Fibroblast of peridontal ligament (primary cell): ENCODE data around the gene XXYLT1.
A peak's percentile ranks its signal among the peaks of the same experiment; 100 is the strongest.

ENCODE experiments used
- DNase-seq: peaks from one replicate; pipeline ENCODE4 v3.0.0-alpha.2; 2010; ENCODE audit errors: extremely low read depth

XXYLT1 gene

DNA sequence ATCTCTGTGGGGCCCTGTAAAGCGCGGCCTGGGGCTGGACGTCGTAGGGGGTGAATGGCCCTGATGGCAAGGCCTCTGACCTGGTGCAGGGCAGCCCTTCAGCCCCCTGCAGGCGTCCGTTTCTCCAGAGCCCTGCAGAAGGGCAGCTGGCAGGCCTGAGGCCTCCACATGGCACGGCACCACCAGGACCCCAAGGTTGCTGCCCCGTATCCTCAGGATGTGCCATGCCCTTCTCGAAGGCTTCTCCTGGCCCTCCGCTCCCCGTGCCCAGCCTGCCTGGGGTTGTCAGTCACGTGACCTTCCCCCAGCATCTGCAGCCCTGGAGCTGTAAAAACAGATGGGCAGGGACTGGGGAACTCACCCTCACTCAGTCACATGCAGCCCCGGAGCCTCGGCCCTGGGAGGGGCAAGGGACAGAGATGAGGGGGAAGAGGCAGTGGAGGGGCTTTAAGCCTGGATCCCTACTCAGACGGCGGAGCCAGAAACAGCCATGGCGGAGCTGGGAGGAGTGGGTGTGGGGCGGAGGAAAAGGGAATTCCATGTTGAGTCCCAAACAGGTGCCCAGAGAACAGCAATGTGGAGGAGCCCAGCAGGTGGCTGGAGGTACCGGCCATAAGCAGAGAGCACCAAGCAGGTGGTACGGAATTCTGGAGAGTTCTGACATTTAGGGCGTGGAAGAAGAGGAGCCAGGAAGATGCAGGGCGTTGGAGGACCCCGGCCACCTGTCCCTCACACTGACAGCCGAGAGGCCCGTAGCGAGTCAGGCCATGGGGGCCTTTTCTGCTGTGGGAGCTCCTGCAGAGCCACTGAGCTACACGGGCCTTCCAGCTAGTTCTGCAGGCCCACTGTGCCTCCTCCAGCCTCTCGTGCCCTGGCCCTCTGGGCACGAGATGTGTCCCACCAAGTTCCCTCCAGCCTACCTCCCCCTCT, 193.1 kb downstream of the XXYLT1 start:
- no peak for DNase-seq

DNA sequence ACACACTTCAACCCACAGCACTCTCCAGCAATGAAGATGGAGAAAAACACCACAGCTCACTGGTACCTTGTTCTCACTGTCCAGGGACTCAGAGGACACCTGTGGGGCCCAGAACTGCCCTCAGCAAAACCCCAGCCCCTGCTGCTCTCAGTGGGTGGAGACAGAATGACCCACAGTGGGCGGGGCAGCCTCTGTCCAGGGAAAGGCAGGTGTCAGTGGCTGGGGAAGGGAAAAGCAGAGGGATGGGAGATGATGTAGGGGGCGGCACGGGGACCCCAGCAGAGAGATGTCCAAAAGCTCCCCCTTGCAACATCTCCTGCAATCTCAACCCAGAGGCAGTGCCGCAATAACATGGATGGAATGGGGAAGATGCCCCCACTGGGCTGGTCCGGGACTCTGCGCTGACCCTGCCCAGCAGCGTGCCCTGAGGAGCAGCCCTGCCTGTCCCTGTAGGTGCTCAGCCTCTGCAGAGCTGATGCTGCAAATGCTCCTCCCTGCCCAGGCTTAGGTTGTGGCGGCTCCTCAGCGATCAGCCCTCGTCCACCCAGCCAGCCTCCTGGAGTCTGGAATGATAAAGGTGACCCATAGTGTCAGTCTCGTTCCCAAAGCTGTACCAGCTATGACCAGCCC, 193.9 kb downstream of the XXYLT1 start:
- no peak for DNase-seq

DNA sequence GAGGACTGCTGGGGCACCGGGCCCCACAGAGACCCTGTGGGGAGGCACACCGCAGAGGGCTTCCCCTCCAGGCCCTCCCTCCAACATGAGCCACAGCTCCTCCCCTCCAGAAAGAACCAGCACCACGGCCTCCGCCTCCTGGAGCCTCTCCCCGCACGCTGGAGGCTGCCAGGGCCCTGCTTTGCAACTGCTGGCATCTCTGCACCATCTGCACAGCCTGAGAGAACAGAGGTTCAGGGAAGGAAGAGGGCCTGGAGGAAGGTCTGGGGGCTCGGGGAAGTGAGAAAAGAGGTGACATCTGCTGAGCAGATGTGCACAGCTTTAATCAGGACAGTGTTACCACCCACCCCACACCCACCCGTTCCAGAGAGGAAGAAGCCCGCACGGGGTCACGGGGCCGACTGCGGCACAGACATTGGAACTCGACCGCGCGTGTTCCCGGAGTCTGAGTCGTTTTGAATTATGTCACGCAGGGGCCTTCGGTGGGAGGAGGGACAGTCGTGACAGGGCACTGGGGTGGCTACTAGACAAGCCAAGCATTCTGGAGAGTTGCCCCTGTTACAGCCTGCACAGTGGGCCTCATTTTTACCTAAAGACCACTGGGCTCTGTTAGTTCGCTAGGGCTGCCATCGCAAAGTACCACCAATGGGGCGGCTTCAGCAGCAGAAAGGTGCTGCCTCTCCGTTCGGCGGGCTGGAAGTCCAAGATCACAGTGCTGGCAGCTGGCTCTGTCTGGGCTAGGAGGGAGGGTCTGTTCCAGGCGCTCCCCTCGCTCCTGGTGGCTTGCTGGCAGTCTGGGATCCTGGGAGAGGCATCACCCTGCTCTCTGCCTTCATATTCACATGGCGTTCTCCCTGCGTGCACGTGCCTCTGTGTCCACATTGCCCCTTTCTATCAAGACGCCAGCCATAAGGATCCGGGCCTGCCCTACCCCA, 194.8 kb downstream of the XXYLT1 start:
- DNase-seq: no peak

- DNase-seq: peak; percentile 7
Observed at GRCh38 chr3:195075199-195075940, 195.6 kb downstream of the XXYLT1 start.

DNA sequence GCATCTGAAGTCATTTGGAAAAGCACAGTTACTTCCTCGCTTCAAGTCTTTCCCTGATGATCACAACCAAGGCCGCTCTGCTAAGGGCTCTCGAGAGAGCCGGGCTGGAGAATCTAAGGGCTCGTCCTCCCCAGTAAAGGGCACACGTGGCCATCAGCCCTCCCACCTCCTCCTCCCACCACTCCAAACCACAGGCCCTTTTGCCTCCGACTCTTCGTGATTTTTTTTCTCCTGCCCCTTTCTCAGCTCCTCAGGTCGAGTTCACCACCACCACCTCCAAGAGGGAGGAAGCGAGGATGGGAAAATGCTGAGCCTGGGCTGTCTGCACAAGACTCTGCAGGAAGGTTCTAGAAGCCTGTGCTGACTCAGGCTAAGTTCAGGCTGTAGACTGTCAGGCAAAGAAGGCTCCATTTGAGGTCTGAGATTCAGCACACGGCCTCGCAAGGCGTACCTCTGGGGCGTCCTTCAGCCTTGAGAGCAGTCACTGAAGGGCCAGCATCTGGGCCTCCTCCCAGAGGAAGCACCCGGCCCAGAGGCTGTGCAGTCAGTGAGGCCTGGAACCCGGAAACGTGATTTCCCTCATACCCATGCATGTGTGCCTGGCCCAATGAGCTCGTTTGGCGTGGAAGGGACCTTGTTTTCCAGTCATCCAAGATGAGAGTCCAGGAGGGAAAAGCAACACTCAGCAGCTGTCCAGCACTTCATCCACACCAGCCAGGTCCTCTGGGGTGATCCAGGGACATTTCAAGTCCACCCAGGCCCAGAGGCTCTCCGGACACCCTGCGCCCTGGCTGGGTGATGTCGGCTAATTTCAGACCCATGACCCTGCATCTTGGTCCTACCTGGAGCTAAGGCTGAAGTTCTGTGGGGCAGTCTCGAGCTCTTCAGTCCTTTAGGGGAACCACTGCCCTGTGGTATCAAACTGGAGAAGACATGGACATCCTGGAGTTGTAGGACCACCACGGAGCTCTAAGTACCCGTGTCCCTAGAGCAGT, 196.8 kb downstream of the XXYLT1 start:
- DNase-seq: no peak

DNA sequence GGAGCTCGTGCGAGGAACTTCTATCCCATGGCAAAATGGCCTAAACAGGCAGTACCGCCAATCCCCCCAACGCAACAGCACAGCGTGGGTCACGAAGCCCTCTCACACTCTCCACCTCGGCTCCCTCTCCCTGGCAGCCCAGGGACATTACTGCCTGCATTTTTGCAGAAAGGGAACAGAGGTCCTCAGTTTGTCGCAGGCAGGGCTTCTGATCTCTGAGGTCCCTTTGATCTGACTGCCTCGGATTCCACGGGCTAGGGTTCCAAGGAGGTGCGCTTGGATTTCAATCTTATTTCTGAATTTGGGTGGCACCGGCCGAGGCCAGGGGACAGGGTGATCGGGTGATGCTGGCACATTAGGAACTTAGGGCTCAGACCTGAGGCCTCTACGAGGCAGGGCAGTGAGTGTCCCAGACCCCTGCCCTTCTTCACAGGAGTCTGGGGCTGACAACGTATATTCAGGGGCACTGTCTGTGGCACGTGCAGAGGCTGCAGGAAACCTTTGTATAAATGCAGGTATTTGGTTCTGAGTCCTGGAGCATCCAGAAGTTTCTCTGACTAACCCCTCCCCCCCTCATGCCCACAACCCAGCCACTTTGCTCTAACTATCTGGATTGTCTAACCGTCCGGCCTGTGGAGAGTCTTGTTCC, 197.9 kb downstream of the XXYLT1 start:
- no peak for DNase-seq

GRCh38 chr3:195071916-195072820, 198.8 kb downstream of the XXYLT1 start:
- no peak for DNase-seq

- no peak for DNase-seq
Observed at GRCh38 chr3:195071011-195071728, 199.8 kb downstream of the XXYLT1 start.

DNA sequence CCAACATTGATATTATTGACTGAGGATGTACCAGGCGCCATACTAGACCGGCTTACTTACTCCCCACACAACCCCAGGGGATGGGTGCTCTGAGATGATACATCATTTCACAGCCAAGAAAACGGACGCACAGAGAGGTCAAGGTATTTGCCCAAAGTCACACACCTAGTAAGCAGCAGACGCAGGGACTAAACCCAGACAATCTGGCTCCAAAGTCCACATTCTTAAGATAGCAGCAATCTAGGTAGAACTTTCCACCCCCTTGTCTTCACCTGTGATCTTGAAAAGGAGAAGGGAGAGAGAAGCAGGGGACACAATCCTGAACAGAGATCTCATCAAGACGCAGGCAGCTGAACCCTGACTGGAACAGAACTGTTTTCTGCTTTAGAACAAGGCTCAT, 200.6 kb downstream of the XXYLT1 start:
- no peak for DNase-seq

DNA sequence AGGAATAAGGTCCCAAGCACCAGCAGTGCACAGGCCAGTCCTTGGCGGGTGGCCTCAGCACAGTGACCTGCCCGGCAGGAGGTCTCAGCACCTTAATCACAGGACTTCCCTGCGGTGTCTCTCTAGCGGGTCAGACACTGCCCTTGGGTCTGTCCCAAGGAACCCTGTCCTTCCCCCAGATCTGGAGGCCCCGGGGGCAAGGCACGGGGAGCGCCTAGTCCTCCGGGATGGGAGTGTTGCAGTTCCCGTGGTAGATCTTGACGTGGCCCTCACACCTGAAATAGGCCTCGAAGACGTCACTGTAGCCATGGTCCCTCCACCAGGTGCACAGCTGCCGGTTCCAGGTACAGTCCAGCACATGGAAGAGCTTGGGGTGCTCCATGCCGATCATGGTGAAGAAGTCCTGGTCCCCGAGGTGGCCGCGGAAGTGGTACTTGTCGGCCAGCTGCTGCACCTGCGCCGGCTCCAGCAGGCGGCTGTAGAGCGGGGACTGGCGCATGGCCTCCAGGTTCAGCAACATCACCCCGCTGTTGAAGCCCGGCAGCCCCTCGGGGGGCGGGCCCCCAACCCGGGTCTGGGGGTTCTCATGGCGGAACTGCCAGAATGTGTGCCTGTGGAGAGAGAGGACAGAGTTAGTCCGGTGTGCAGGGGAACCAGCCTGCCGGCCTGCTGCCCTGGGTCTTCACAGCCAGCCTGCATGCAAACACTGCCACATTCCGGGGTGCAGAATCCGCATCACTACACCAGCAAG, 201.3 kb downstream of the XXYLT1 start:
- no peak for DNase-seq

DNA sequence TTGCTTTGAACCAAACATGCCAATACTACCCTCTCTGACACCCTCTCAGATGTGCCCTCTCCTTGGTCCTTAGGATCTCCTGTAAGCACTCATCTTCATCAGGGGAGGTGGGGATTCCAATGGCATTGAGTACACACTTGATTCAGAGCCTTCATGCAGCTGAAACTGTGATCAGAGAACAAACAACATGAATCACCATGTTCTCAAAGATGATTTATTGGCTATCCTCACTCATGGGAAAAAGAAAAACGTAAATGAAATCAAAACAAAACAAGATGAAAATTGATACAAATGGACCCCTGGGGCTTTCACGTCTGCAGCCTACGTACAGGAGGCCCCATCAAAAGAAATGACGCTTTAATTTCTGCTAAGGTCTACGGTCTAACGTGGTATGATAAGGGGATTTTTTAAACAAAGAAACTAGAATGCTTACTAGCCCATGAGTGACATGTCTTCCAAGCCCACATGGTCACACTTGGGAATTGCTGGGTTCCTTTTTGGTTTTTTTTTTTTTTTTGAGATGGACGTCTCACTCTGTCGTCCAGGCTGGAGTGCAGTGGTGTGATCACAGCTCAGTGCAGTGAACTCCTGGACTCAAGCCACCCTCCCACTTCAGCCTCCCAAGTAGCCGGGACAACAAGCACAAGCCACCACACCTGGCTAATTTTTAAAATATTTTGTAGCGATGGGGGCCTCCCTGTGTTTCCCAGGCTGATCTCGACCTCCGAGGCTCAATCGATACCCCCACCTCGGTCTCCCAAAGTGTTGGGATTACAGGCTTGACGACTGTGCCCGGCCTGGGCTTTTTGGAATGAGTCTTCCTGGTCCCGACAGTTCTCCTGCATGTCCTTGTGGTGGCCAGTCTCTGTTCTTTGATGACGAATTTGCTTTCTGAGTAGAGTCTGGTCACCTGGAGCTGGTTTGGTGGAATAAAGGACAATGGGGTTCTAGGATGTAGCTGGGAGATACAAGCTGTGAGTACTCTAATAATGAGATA, 202.6 kb downstream of the XXYLT1 start:
- peak; percentile 2 for DNase-seq

DNA sequence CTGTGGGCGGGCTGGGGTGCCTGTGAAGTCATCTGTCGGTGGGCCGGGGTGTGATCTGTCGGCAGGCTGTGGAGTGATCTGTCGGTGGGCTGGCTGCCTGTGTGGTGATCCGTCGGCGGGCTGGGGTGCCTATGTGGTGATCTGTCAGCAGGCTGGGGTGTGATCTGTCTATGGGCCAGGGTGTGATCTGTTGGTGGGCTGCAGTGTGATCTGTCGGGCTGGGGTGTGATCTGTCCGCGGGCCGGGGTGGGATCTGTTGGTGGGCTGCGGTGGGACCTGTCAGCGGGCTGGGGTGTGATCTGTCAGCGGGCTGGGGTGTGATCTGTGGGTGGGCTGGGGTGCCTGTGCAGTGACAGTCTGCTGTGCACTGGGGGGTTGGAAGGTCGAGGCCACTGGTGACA, 204.5 kb downstream of the XXYLT1 start:
- DNase-seq: no peak

- DNase-seq: no peak
Observed at GRCh38 chr3:195065864-195066185, 205.1 kb downstream of the XXYLT1 start.

- no peak for DNase-seq
Observed at GRCh38 chr3:195065142-195065863, 205.7 kb downstream of the XXYLT1 start.

GRCh38 chr3:195064300-195064931, 206.5 kb downstream of the XXYLT1 start:
- no peak for DNase-seq
